Measurements from ENCODE around the gene GAA.

DNA sequence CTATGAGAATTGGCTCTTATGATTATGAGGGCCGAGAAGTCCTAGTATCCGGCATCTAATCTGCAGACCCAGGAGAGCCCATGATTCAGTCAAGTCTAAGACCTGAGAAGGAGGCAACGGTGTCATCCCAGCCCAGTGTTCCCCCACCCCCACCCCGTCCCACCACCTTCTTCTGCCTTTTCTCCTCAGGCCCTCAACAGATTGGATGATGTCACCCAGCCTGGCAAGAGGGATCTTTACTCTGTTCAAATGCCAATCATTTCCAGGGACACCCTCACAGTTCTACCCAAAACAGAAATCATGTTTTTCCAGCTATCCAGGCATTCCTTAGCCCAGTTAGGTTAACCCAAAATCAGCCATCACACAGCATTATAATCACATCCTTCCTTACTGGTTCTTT is 10.0 kb upstream of the GAA start:
- TF ChIP-seq, protein P1, sequence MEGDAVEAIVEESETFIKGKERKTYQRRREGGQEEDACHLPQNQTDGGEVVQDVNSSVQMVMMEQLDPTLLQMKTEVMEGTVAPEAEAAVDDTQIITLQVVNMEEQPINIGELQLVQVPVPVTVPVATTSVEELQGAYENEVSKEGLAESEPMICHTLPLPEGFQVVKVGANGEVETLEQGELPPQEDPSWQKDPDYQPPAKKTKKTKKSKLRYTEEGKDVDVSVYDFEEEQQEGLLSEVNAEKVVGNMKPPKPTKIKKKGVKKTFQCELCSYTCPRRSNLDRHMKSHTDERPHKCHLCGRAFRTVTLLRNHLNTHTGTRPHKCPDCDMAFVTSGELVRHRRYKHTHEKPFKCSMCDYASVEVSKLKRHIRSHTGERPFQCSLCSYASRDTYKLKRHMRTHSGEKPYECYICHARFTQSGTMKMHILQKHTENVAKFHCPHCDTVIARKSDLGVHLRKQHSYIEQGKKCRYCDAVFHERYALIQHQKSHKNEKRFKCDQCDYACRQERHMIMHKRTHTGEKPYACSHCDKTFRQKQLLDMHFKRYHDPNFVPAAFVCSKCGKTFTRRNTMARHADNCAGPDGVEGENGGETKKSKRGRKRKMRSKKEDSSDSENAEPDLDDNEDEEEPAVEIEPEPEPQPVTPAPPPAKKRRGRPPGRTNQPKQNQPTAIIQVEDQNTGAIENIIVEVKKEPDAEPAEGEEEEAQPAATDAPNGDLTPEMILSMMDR (IDR thresholded peaks at IDR 0.05), result no peak
- TF ChIP-seq POLR2A (IDR thresholded peaks at IDR 0.05), result no peak
